HG03558 (cell line): Measurements from ENCODE around the gene GUCA1C.

Source experiments
- ATAC-seq: cut with Tn5 transposase; IDR thresholded peaks from one replicate; pipeline ENCODE4 v1.9.1; 2021; ENCODE audit warnings: moderate number of reproducible peaks; ENCODE audit not compliant: unreplicated experiment; ENCODE audit errors: extremely low read depth

GUCA1C gene

GRCh38 chr3:108914774-108915641 lies 38.7 kb downstream of the GUCA1C start:
- ATAC-seq: peak; percentile 90

GRCh38 chr3:108909799-108910198 lies 43.9 kb downstream of the GUCA1C start:
- no peak for ATAC-seq

GRCh38 chr3:108907194-108907593 lies 46.5 kb downstream of the GUCA1C start:
- no peak for ATAC-seq

- ATAC-seq: no peak
Measured at GRCh38 chr3:108899530-108899929, 54.1 kb downstream of the GUCA1C start.

- ATAC-seq: no peak
Measured at GRCh38 chr3:108897883-108898282, 55.8 kb downstream of the GUCA1C start.

- ATAC-seq: no peak
Measured at GRCh38 chr3:108894981-108895380, 58.7 kb downstream of the GUCA1C start.

GRCh38 chr3:108891833-108892232 lies 61.8 kb downstream of the GUCA1C start:
- ATAC-seq: no peak

GRCh38 chr3:108887777-108888176 lies 65.9 kb downstream of the GUCA1C start:
- ATAC-seq: no peak

GRCh38 chr3:108887121-108887520 lies 66.6 kb downstream of the GUCA1C start:
- no peak for ATAC-seq

- ATAC-seq: no peak
Measured at GRCh38 chr3:108883373-108883772, 70.3 kb downstream of the GUCA1C start.

- ATAC-seq: no peak
Measured at GRCh38 chr3:108882762-108883161, 70.9 kb downstream of the GUCA1C start.

- no peak for ATAC-seq
Measured at GRCh38 chr3:108879915-108880314, 73.8 kb downstream of the GUCA1C start.

- no peak for ATAC-seq
Measured at GRCh38 chr3:108877901-108878300, 75.8 kb downstream of the GUCA1C start.

- ATAC-seq: no peak
Measured at GRCh38 chr3:108863799-108864135, 89.9 kb downstream of the GUCA1C start.

- peak; percentile 60 for ATAC-seq
Measured at GRCh38 chr3:108862865-108863798, 90.5 kb downstream of the GUCA1C start.

GRCh38 chr3:108861401-108861800 lies 92.3 kb downstream of the GUCA1C start:
- ATAC-seq: no peak
